IMR-90 (cell line): ENCODE measurements around the gene TRIM24. TPM values are rescaled to one million over a fixed set of nuclear protein-coding genes. Genes with fewer than 3 reads are reported as not detected.

Source experiments
- ATAC-seq: fragments of 200-7000 bp; cut with Tn5 transposase; 2 replicates; pipeline ENCODE4 v1.9.1; 2020; ENCODE audit warnings: low read depth, mild to moderate bottlenecking, moderate library complexity
- BruUV-seq: library from RNA; stranded (reverse); fragments of 400-500 nt; replicated peaks from 2 replicates; lab custom pipeline; 2021; lab: Mats Ljungman, UMichigan
- CTCF ChIA-PET: fragments of 300-600 bp; formaldehyde crosslinking; extraction: SDS; loops from one replicate; lab custom pipeline; 2021; ENCODE audit warnings: antibody characterized with exemption; lab: Yijun Ruan, JAX
- POLR2A ChIA-PET: fragments of 300-600 bp; sonication (Branson Sonifier 250); formaldehyde crosslinking; loops from one replicate; lab custom pipeline; 2022; ENCODE audit warnings: antibody characterized with exemption; ENCODE audit not compliant: unreplicated experiment; lab: Charles Lee
- DNase-seq: peaks from one replicate; pipeline ENCODE4 v3.0.0; 2013
- H2AFZ ChIP-seq: replicated peaks from 2 replicates; pipeline ENCODE3; 2013; ENCODE audit warnings: low read length, mild to moderate bottlenecking; ENCODE audit not compliant: poor library complexity
- H2AK5ac ChIP-seq: 2 replicates; pipeline ENCODE4 v1.6.1; 2013; ENCODE audit warnings: low read depth, low read length, inconsistent platforms
- H2AK9ac ChIP-seq: replicated peaks from 2 replicates; pipeline ENCODE3; 2013; ENCODE audit warnings: mild to moderate bottlenecking, low read depth, low read length, moderate library complexity; ENCODE audit not compliant: poor library complexity
- H2BK120ac ChIP-seq: 2 replicates; pipeline ENCODE4 v1.6.1; 2013; ENCODE audit warnings: low read depth, low read length, inconsistent platforms
- H2BK15ac ChIP-seq: 3 replicates; pipeline ENCODE4 v1.6.1; 2013; ENCODE audit warnings: low read depth, low read length, inconsistent platforms
- H2BK20ac ChIP-seq: 2 replicates; pipeline ENCODE4 v1.6.1; 2013; ENCODE audit warnings: low read depth, mild to moderate bottlenecking, inconsistent platforms, low read length, moderate library complexity
- H2BK5ac ChIP-seq: 2 replicates; pipeline ENCODE4 v1.6.1; 2013; ENCODE audit warnings: mild to moderate bottlenecking, low read depth, low read length, inconsistent platforms; ENCODE audit not compliant: poor library complexity, severe bottlenecking
- H3K14ac ChIP-seq: replicated peaks from 2 replicates; pipeline ENCODE4 v1.6.1; 2013; ENCODE audit warnings: low read depth, low read length, inconsistent platforms
- H3K18ac ChIP-seq: 2 replicates; pipeline ENCODE4 v1.6.1; 2013; ENCODE audit warnings: low read depth, low read length, control low read depth
- H3K23ac ChIP-seq: 2 replicates; pipeline ENCODE4 v1.6.1; 2013; ENCODE audit warnings: low read depth, low read length, inconsistent platforms
- H3K27ac ChIP-seq: 2 replicates; pipeline ENCODE4 v1.5.1; 2013; ENCODE audit warnings: mild to moderate bottlenecking, control low read depth, low read length; ENCODE audit not compliant: insufficient read depth
- H3K27me3 ChIP-seq: 2 replicates; pipeline ENCODE4 v1.6.1; 2013; ENCODE audit warnings: low read length; ENCODE audit not compliant: control insufficient read depth, insufficient read depth
- H3K36me3 ChIP-seq: 2 replicates; pipeline ENCODE4 v1.6.1; 2013; ENCODE audit warnings: low read length, mixed read lengths; ENCODE audit not compliant: control insufficient read depth, insufficient read depth
- H3K4ac ChIP-seq: 2 replicates; pipeline ENCODE4 v1.6.1; 2013; ENCODE audit warnings: low read depth, low read length, inconsistent platforms
- H3K4me1 ChIP-seq: 2 replicates; pipeline ENCODE4 v1.6.1; 2013; ENCODE audit warnings: low read length, mixed read lengths; ENCODE audit not compliant: control insufficient read depth, insufficient read depth
- H3K4me2 ChIP-seq: 2 replicates; pipeline ENCODE4 v1.6.1; 2013; ENCODE audit warnings: low read depth, mild to moderate bottlenecking, control low read depth, low read length, moderate library complexity
- H3K4me3 ChIP-seq: 2 replicates; pipeline ENCODE4 v1.5.1; 2013; ENCODE audit warnings: low read depth, mild to moderate bottlenecking, control low read depth, low read length, moderate library complexity; ENCODE audit not compliant: insufficient read depth
- H3K56ac ChIP-seq: 2 replicates; pipeline ENCODE4 v1.6.1; 2013; ENCODE audit warnings: low read length, inconsistent platforms; ENCODE audit not compliant: insufficient read depth; ENCODE audit errors: extremely low read depth
- H3K79me1 ChIP-seq, 2 experiments: 2 replicates each; pipeline ENCODE4 v1.6.1; 2013; ENCODE audit warnings: low read length in 2 of 2, inconsistent platforms in 1 of 2, low read depth in 1 of 2
- H3K9ac ChIP-seq: 2 replicates; pipeline ENCODE4 v1.6.1; 2013; ENCODE audit warnings: low read depth, low read length, control low read depth
- H3K9me1 ChIP-seq: 2 replicates; pipeline ENCODE4 v1.6.1; 2013; ENCODE audit warnings: low read length, inconsistent platforms; ENCODE audit not compliant: insufficient read depth
- H3K9me3 ChIP-seq: 2 replicates; pipeline ENCODE4 v1.6.1; 2013; ENCODE audit warnings: low read length; ENCODE audit not compliant: control insufficient read depth, insufficient read depth
- H4K20me1 ChIP-seq: 2 replicates; pipeline ENCODE4 v1.6.1; 2013; ENCODE audit warnings: low read length, inconsistent platforms; ENCODE audit not compliant: insufficient read depth
- H4K5ac ChIP-seq: 2 replicates; pipeline ENCODE4 v1.6.1; 2013; ENCODE audit warnings: mild to moderate bottlenecking, low read depth, low read length, control low read depth
- H4K8ac ChIP-seq, 2 experiments: 2 replicates each; pipeline ENCODE4 v1.6.1; 2013; ENCODE audit warnings: low read depth in 2 of 2, low read length in 2 of 2, control low read depth in 1 of 2, inconsistent platforms in 1 of 2
- H4K91ac ChIP-seq: 2 replicates; pipeline ENCODE4 v1.6.1; 2013; ENCODE audit warnings: low read depth, low read length, inconsistent platforms; ENCODE audit not compliant: insufficient read depth
- BHLHE40 ChIP-seq: fragments of 150-350 bp; IDR thresholded peaks from 2 replicates; pipeline ENCODE4 v1.6.1; 2016; ENCODE audit warnings: mild to moderate bottlenecking, low read depth, low read length
- CEBPB ChIP-seq: IDR thresholded peaks from 2 replicates; pipeline ENCODE4 v1.6.1; 2012; ENCODE audit warnings: low read depth, low read length, improper control_type of control experiment
- MAFK ChIP-seq: IDR thresholded peaks from 2 replicates; pipeline ENCODE4 v1.6.1; 2012; ENCODE audit warnings: low read depth, low read length, improper control_type of control experiment
- MAZ ChIP-seq: IDR thresholded peaks from 2 replicates; pipeline ENCODE4 v1.6.1; 2012; ENCODE audit warnings: low read depth, mild to moderate bottlenecking, low read length, improper control_type of control experiment, moderate library complexity, borderline replicate concordance
- NFE2L2 ChIP-seq: fragments of 150-350 bp; IDR thresholded peaks from 2 replicates; pipeline ENCODE4 v1.6.1; 2016; ENCODE audit warnings: low read depth, mild to moderate bottlenecking, low read length
- WGBS, 2 experiments: methylation state at CpG; one replicate each; pipeline versions ENCODE4 v1.1.5 to v1.1.7; 2013; ENCODE audit warnings: missing lambda C conversion rate in 2 of 2; ENCODE audit not compliant: insufficient read length in 1 of 2; ENCODE audit errors: extremely low coverage in 2 of 2; 5-methylcytosine and 5-hydroxymethylcytosine counted together
- dilution Hi-C: fragments of 300-500 bp; cut with HindIII; formaldehyde crosslinking; loops from one replicate; pipeline ENCODE4 v1.14.3; 2018; ENCODE audit warnings: low sequenced_read_pairs; ENCODE audit not compliant: unreplicated experiment
- in situ Hi-C: fragments of 300-500 bp; cut with MboI; formaldehyde crosslinking; loops from 3 replicates; pipeline ENCODE4 v1.14.3; 2019; ENCODE audit warnings: low sequenced_read_pairs, inconsistent platforms, mixed read lengths
- intact Hi-C: fragments of 100-400 bp; cut with micrococcal nuclease; formaldehyde crosslinking; loops from 2 replicates; pipeline ENCODE4 v1.10.0; 2022
- polyA plus RNA-seq, 3 experiments: library from polyadenylated mRNA; depleted of rRNA; stranded (reverse); fragments of >200 nt; gene quantifications; 2 replicates each; pipeline ENCODE4 v1.2.3, GENCODE V29; 2012; ENCODE audit warnings: low replicate concordance in 1 of 3
- total RNA-seq: library from RNA; depleted of rRNA; stranded (reverse); fragments of >200 nt; gene quantifications from 2 replicates; pipeline ENCODE4 v1.2.3, GENCODE V29; 2012
- TF ChIP-seq, protein P1 (sequence below): conservative IDR thresholded peaks from 2 replicates; pipeline ENCODE4 v1.5.1; 2012; ENCODE audit warnings: mild to moderate bottlenecking, low read depth, low read length, improper control_type of control experiment
- TF ChIP-seq, protein P2 (sequence below): fragments of 150-350 bp; IDR thresholded peaks from 2 replicates; pipeline ENCODE4 v1.6.1; 2016; ENCODE audit warnings: low read depth, mild to moderate bottlenecking, low read length, moderate library complexity, borderline replicate concordance
- TF ChIP-seq, protein P3 (sequence below): fragments of 150-350 bp; IDR thresholded peaks from 2 replicates; pipeline ENCODE4 v1.6.1; 2017; ENCODE audit warnings: mild to moderate bottlenecking, antibody characterized with exemption, low read length, low read depth

The TRIM24 gene
- total and polyA plus RNA-seq, 2 of the 4 experiments (the other 2 are of a cell fraction): 4.1 to 5.7 TPM

DNA sequence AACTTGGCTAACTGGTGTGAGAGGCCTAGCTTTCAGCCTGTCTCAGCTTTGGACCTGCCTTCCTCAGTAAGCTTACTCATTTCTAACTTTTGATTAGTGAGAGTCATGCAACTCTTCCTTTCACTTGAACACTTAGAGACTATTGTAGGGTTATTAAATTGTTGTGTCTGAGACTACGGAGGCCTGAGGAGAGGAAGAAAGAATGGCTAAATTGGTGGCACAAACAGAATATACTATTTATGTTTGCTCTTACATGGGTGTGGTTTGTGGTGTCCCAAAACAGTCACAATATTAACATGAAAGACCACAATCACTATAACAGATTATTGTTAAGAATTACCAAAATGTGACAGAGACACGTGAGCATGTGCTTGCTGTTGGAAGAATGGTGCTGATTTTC lies 82.1 kb downstream of the TRIM24 start:
- dilution Hi-C loops (no loop called here), intact Hi-C loops (no loop called here), in situ Hi-C loops (no loop called here)
- Histone ChIP-seq H3K4me2 (no peak overlapping the region), H3K79me1 (no peaks in the 10 kb centered on the region; a peak in 2 of 4 replicates), H3K18ac (no peak overlapping the region), H4K91ac (no peak overlapping the region), H3K56ac (no peak overlapping the region), H3K9ac (no peak overlapping the region), H2BK20ac (no peak overlapping the region), H3K4ac (no peak overlapping the region), H3K27me3 (no peaks in the 10 kb centered on the region), H3K27ac (no peak overlapping the region), H3K36me3 (peaks cover 3% of the 10 kb centered on the region; the same call in 1 of the 2 replicates), H3K9me1 (0 out of 2 replicates have a peak, but pooled peaks cover 4% of the 10 kb centered on the region), H2AFZ (no peak overlapping the region), H2BK15ac (no peak overlapping the region), H4K8ac (no peak overlapping the region), H4K20me1 (no peaks in the 10 kb centered on the region), H3K23ac (no peak overlapping the region), H3K14ac (no peak overlapping the region), H2AK5ac (no peak overlapping the region), H2BK120ac (no peak overlapping the region), H3K9me3 (no peaks in the 10 kb centered on the region), H3K4me3 (no peak overlapping the region), H4K5ac (no peak overlapping the region), H2AK9ac (no peak overlapping the region), H3K4me1 (no peaks in the 10 kb centered on the region), H2BK5ac (no peak overlapping the region)
- no peak for DNase-seq
- no peak for TF ChIP-seq NFE2L2
- TF ChIP-seq MAZ: no peak
- TF ChIP-seq, protein P1, sequence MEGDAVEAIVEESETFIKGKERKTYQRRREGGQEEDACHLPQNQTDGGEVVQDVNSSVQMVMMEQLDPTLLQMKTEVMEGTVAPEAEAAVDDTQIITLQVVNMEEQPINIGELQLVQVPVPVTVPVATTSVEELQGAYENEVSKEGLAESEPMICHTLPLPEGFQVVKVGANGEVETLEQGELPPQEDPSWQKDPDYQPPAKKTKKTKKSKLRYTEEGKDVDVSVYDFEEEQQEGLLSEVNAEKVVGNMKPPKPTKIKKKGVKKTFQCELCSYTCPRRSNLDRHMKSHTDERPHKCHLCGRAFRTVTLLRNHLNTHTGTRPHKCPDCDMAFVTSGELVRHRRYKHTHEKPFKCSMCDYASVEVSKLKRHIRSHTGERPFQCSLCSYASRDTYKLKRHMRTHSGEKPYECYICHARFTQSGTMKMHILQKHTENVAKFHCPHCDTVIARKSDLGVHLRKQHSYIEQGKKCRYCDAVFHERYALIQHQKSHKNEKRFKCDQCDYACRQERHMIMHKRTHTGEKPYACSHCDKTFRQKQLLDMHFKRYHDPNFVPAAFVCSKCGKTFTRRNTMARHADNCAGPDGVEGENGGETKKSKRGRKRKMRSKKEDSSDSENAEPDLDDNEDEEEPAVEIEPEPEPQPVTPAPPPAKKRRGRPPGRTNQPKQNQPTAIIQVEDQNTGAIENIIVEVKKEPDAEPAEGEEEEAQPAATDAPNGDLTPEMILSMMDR: no peak
- TF ChIP-seq, protein P2, sequence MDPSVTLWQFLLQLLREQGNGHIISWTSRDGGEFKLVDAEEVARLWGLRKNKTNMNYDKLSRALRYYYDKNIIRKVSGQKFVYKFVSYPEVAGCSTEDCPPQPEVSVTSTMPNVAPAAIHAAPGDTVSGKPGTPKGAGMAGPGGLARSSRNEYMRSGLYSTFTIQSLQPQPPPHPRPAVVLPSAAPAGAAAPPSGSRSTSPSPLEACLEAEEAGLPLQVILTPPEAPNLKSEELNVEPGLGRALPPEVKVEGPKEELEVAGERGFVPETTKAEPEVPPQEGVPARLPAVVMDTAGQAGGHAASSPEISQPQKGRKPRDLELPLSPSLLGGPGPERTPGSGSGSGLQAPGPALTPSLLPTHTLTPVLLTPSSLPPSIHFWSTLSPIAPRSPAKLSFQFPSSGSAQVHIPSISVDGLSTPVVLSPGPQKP: no peak
- no peak for TF ChIP-seq BHLHE40
- no peak for TF ChIP-seq MAFK
- TF ChIP-seq, protein P3, sequence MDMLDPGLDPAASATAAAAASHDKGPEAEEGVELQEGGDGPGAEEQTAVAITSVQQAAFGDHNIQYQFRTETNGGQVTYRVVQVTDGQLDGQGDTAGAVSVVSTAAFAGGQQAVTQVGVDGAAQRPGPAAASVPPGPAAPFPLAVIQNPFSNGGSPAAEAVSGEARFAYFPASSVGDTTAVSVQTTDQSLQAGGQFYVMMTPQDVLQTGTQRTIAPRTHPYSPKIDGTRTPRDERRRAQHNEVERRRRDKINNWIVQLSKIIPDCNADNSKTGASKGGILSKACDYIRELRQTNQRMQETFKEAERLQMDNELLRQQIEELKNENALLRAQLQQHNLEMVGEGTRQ: no peak
- TF ChIP-seq CEBPB: no peak
- POLR2A ChIA-PET: no interaction called here
- ATAC-seq: no peak
- BruUV-seq: no TSS peak
- WGBS, 2 experiments: no CpG with 5 or more reads among the region's 2 CpGs
- CTCF ChIA-PET: no interaction called here
